PC-9 (cell line): Measurements from ENCODE around the gene OLR1.

Experiments
- EZH2 ChIP-seq: fragments of 200-600 bp; sonication (generic); IDR thresholded peaks from 2 replicates; pipeline ENCODE4 v1.8.0; 2017; ENCODE audit warnings: antibody characterized with exemption, low read depth
- TF ChIP-seq, protein P1 (sequence below): fragments of 200-600 bp; sonication (generic); conservative IDR thresholded peaks from 2 replicates; pipeline ENCODE4 v1.6.1; 2017; ENCODE audit warnings: mixed run types, antibody characterized with exemption, mild to moderate bottlenecking, moderate library complexity

DNA sequence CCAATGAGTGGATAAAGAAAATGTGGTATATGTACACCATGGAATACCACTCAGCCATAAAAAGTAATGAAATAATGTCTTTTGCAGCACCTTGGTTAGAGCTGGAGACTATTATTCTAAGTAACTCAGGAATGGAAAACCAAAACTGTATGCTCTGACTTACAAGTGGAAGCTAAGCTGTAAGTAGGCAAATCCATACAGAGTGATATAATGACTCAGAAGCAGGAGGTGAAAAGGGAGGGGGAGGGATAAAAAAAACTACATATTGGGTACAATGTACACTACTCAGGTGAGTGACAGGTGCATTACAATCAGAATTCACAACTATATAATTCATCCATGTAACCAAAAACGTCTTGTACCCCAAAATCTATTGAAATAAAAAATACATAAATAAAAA lies 58.0 kb downstream of the OLR1 start:
- TF ChIP-seq, protein P1, sequence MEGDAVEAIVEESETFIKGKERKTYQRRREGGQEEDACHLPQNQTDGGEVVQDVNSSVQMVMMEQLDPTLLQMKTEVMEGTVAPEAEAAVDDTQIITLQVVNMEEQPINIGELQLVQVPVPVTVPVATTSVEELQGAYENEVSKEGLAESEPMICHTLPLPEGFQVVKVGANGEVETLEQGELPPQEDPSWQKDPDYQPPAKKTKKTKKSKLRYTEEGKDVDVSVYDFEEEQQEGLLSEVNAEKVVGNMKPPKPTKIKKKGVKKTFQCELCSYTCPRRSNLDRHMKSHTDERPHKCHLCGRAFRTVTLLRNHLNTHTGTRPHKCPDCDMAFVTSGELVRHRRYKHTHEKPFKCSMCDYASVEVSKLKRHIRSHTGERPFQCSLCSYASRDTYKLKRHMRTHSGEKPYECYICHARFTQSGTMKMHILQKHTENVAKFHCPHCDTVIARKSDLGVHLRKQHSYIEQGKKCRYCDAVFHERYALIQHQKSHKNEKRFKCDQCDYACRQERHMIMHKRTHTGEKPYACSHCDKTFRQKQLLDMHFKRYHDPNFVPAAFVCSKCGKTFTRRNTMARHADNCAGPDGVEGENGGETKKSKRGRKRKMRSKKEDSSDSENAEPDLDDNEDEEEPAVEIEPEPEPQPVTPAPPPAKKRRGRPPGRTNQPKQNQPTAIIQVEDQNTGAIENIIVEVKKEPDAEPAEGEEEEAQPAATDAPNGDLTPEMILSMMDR: no peak
- no peak for TF ChIP-seq EZH2
